ENCODE results near the gene FAM83C.
"Not testable (repeated sequence)": the region's sequence is repeated elsewhere in the genome, so short reads cannot be mapped to it uniquely, and the experiment has no call there.

FAM83C gene

GRCh38 chr20:35263532-35264341, 28.5 kb downstream of the FAM83C start:
- Histone ChIP-seq H3K4me3 (ENCODE audit: low read depth in 1 of 2, low read length in 2 of 2) (no peak overlapping the region), H3K27me3 (ENCODE audit: control insufficient read depth in 1 of 2, insufficient read depth in 2 of 2, low read length in 2 of 2) (no peaks in the 10 kb centered on the region), H3K4me1 (ENCODE audit: control insufficient read depth in 1 of 2, insufficient read depth in 2 of 2, low read length in 2 of 2) (peaks cover 12 to 15% of the 10 kb centered on the region in 2 donors), H3K36me3 (ENCODE audit: control insufficient read depth in 1 of 2, insufficient read depth in 2 of 2, low read length in 2 of 2) (peaks cover 7 to 24% of the 10 kb centered on the region in 2 donors), H3K9ac (ENCODE audit: low read depth in 1 of 2, low read length in 2 of 2) (no peak overlapping the region), H3K9me3 (ENCODE audit: control insufficient read depth in 1 of 2, low read length in 2 of 2) (no peaks in the 10 kb centered on the region), H3K27ac (ENCODE audit: low read depth, low read length) (peak overlapping the region; percentile 77)

GRCh38 chr20:35262731-35263531, 29.3 kb downstream of the FAM83C start:
- not testable (repeated sequence) for H3K9ac ChIP-seq (ENCODE audit: low read depth in 1 of 2, low read length in 2 of 2); H3K27me3 ChIP-seq (ENCODE audit: control insufficient read depth in 1 of 2, insufficient read depth in 2 of 2, low read length in 2 of 2)
- H3K27ac ChIP-seq (ENCODE audit: low read depth, low read length) = peak overlapping the region; percentile 77

GRCh38 chr20:35262321-35262720, 29.9 kb downstream of the FAM83C start:
- not testable (repeated sequence) for H3K9me3 ChIP-seq (ENCODE audit: control insufficient read depth in 1 of 2, low read length in 2 of 2); H3K9ac ChIP-seq (ENCODE audit: low read depth in 1 of 2, low read length in 2 of 2); H3K4me3 ChIP-seq (ENCODE audit: low read depth in 1 of 2, low read length in 2 of 2); H3K27ac ChIP-seq (ENCODE audit: low read depth, low read length); H3K27me3 ChIP-seq (ENCODE audit: control insufficient read depth in 1 of 2, insufficient read depth in 2 of 2, low read length in 2 of 2)
- H3K4me1 ChIP-seq (ENCODE audit: control insufficient read depth in 1 of 2, insufficient read depth in 2 of 2, low read length in 2 of 2) = peaks cover 19 to 25% of the 10 kb centered on the region in 2 donors
- H3K36me3 ChIP-seq (ENCODE audit: control insufficient read depth in 1 of 2, insufficient read depth in 2 of 2, low read length in 2 of 2) = peaks cover under 1 to 12% of the 10 kb centered on the region in 2 donors

More at GRCh38 chr20:35262731-35263531, 29.3 kb downstream of the FAM83C start:
- Histone ChIP-seq H3K4me1 (ENCODE audit: control insufficient read depth in 1 of 2, insufficient read depth in 2 of 2, low read length in 2 of 2) (peaks cover 13 to 20% of the 10 kb centered on the region in 2 donors), H3K36me3 (ENCODE audit: control insufficient read depth in 1 of 2, insufficient read depth in 2 of 2, low read length in 2 of 2) (peaks cover 7 to 19% of the 10 kb centered on the region in 2 donors)
- not testable (repeated sequence) for H3K9me3 ChIP-seq (ENCODE audit: control insufficient read depth in 1 of 2, low read length in 2 of 2); H3K4me3 ChIP-seq (ENCODE audit: low read depth in 1 of 2, low read length in 2 of 2)

- H3K27ac ChIP-seq (ENCODE audit: low read depth, low read length) = no peak overlapping the region
- H3K9ac ChIP-seq (ENCODE audit: low read depth in 1 of 2, low read length in 2 of 2) = no peak overlapping the region
- H3K4me3 ChIP-seq (ENCODE audit: low read depth in 1 of 2, low read length in 2 of 2) = no peak overlapping the region
- H3K27me3 ChIP-seq (ENCODE audit: control insufficient read depth in 1 of 2, insufficient read depth in 2 of 2, low read length in 2 of 2) = no peaks in the 10 kb centered on the region
- H3K36me3 ChIP-seq (ENCODE audit: control insufficient read depth in 1 of 2, insufficient read depth in 2 of 2, low read length in 2 of 2) = no peaks in the 10 kb centered on the region
- peaks cover 26 to 32% of the 10 kb centered on the region in 2 donors for H3K4me1 ChIP-seq (ENCODE audit: control insufficient read depth in 1 of 2, insufficient read depth in 2 of 2, low read length in 2 of 2)
- H3K9me3 ChIP-seq (ENCODE audit: control insufficient read depth in 1 of 2, low read length in 2 of 2) = no peaks in the 10 kb centered on the region
Measured at GRCh38 chr20:35260426-35260825, 31.8 kb downstream of the FAM83C start.

- Histone ChIP-seq H3K27ac (ENCODE audit: low read depth, low read length) (no peak overlapping the region), H3K27me3 (ENCODE audit: control insufficient read depth in 1 of 2, insufficient read depth in 2 of 2, low read length in 2 of 2) (no peaks in the 10 kb centered on the region), H3K36me3 (ENCODE audit: control insufficient read depth in 1 of 2, insufficient read depth in 2 of 2, low read length in 2 of 2) (peaks cover 0 to 4% of the 10 kb centered on the region in 2 donors), H3K4me1 (ENCODE audit: control insufficient read depth in 1 of 2, insufficient read depth in 2 of 2, low read length in 2 of 2) (peaks cover 20 to 25% of the 10 kb centered on the region in 2 donors), H3K9ac (ENCODE audit: low read depth in 1 of 2, low read length in 2 of 2) (no peak overlapping the region), H3K9me3 (ENCODE audit: control insufficient read depth in 1 of 2, low read length in 2 of 2) (no peaks in the 10 kb centered on the region), H3K4me3 (ENCODE audit: low read depth in 1 of 2, low read length in 2 of 2) (no peak overlapping the region)
Measured at GRCh38 chr20:35257175-35257909, 34.9 kb downstream of the FAM83C start.

- no peak overlapping the region for H3K4me3 ChIP-seq (ENCODE audit: low read depth in 1 of 2, low read length in 2 of 2)
- H3K36me3 ChIP-seq (ENCODE audit: control insufficient read depth in 1 of 2, insufficient read depth in 2 of 2, low read length in 2 of 2) = peaks cover 0 to 4% of the 10 kb centered on the region in 2 donors
- H3K9me3 ChIP-seq (ENCODE audit: control insufficient read depth in 1 of 2, low read length in 2 of 2) = no peaks in the 10 kb centered on the region
- H3K4me1 ChIP-seq (ENCODE audit: control insufficient read depth in 1 of 2, insufficient read depth in 2 of 2, low read length in 2 of 2) = peaks cover 31 to 36% of the 10 kb centered on the region in 2 donors
- no peaks in the 10 kb centered on the region for H3K27me3 ChIP-seq (ENCODE audit: control insufficient read depth in 1 of 2, insufficient read depth in 2 of 2, low read length in 2 of 2)
- no peak overlapping the region for H3K9ac ChIP-seq (ENCODE audit: low read depth in 1 of 2, low read length in 2 of 2)
- no peak overlapping the region for H3K27ac ChIP-seq (ENCODE audit: low read depth, low read length)
Measured at GRCh38 chr20:35254448-35254999, 37.7 kb downstream of the FAM83C start.

GRCh38 chr20:35253010-35253409, 39.2 kb downstream of the FAM83C start:
- Histone ChIP-seq H3K9ac (ENCODE audit: low read depth in 1 of 2, low read length in 2 of 2) (no peak overlapping the region), H3K9me3 (ENCODE audit: control insufficient read depth in 1 of 2, low read length in 2 of 2) (no peaks in the 10 kb centered on the region), H3K27me3 (ENCODE audit: control insufficient read depth in 1 of 2, insufficient read depth in 2 of 2, low read length in 2 of 2) (no peaks in the 10 kb centered on the region), H3K4me1 (ENCODE audit: control insufficient read depth in 1 of 2, insufficient read depth in 2 of 2, low read length in 2 of 2) (peaks cover 31% of the 10 kb centered on the region in 2 donors), H3K36me3 (ENCODE audit: control insufficient read depth in 1 of 2, insufficient read depth in 2 of 2, low read length in 2 of 2) (peaks cover 0 to 4% of the 10 kb centered on the region in 2 donors), H3K27ac (ENCODE audit: low read depth, low read length) (no peak overlapping the region), H3K4me3 (ENCODE audit: low read depth in 1 of 2, low read length in 2 of 2) (no peak overlapping the region)

GRCh38 chr20:35252598-35252997, 39.6 kb downstream of the FAM83C start:
- not testable (repeated sequence) for H3K36me3 ChIP-seq (ENCODE audit: control insufficient read depth in 1 of 2, insufficient read depth in 2 of 2, low read length in 2 of 2); H3K9me3 ChIP-seq (ENCODE audit: control insufficient read depth in 1 of 2, low read length in 2 of 2); H3K27me3 ChIP-seq (ENCODE audit: control insufficient read depth in 1 of 2, insufficient read depth in 2 of 2, low read length in 2 of 2)
- H3K4me1 ChIP-seq (ENCODE audit: control insufficient read depth in 1 of 2, insufficient read depth in 2 of 2, low read length in 2 of 2) = peaks cover 27 to 28% of the 10 kb centered on the region in 2 donors
- H3K4me3 ChIP-seq (ENCODE audit: low read depth in 1 of 2, low read length in 2 of 2) = peak overlapping the region in 1 of 2 donors; percentile 26
- H3K27ac ChIP-seq (ENCODE audit: low read depth, low read length) = peak overlapping the region; percentile 36
- peak overlapping the region; percentile 8 to 21 for H3K9ac ChIP-seq (ENCODE audit: low read depth in 1 of 2, low read length in 2 of 2)

- Histone ChIP-seq H3K27me3 (ENCODE audit: control insufficient read depth in 1 of 2, insufficient read depth in 2 of 2, low read length in 2 of 2) (no peaks in the 10 kb centered on the region), H3K4me3 (ENCODE audit: low read depth in 1 of 2, low read length in 2 of 2) (peak overlapping the region; percentile 26 to 41), H3K4me1 (ENCODE audit: control insufficient read depth in 1 of 2, insufficient read depth in 2 of 2, low read length in 2 of 2) (peaks cover 22% of the 10 kb centered on the region in 2 donors), H3K36me3 (ENCODE audit: control insufficient read depth in 1 of 2, insufficient read depth in 2 of 2, low read length in 2 of 2) (peaks cover 0 to 4% of the 10 kb centered on the region in 2 donors), H3K9me3 (ENCODE audit: control insufficient read depth in 1 of 2, low read length in 2 of 2) (no peaks in the 10 kb centered on the region), H3K27ac (ENCODE audit: low read depth, low read length) (peak overlapping the region; percentile 30), H3K9ac (ENCODE audit: low read depth in 1 of 2, low read length in 2 of 2) (peak overlapping the region; percentile 8 to 21)
Measured at GRCh38 chr20:35252037-35252461, 40.2 kb downstream of the FAM83C start.
